Activated B cell treated with CpG ODN at 0.5 μM for 24 hours (primary cell): ENCODE measurements around the gene PTGR2. TPM values are rescaled to one million over a fixed set of nuclear protein-coding genes. Genes with fewer than 3 reads are reported as not detected.
"Not testable (repeated sequence)": the region's sequence is repeated elsewhere in the genome, so short reads cannot be mapped to it uniquely, and the experiment has no call there.

Experiments used
- ATAC-seq: fragments of 200-7000 bp; cut with Tn5 transposase; one replicate; pipeline ENCODE4 v1.10.0; 2021; ENCODE audit warnings: low read depth, mild to moderate bottlenecking, moderate library complexity
- CTCF ChIA-PET: fragments of 350-600 bp; sonication (Branson Sonifier 250); formaldehyde crosslinking; loops from one replicate; lab custom pipeline; 2021; ENCODE audit warnings: antibody characterized with exemption; lab: Charles Lee
- POLR2A ChIA-PET: fragments of 350-600 bp; sonication (Branson Sonifier 250); formaldehyde crosslinking; loops from one replicate; lab custom pipeline; 2021; ENCODE audit warnings: antibody characterized with exemption; lab: Charles Lee
- DNase-seq: peaks from one replicate; pipeline ENCODE4 v3.0.0; 2022
- H3K27ac Mint-ChIP-seq: one replicate; pipeline ENCODE4 v1.8.0; 2020; ENCODE audit warnings: mixed read lengths
- H3K27me3 Mint-ChIP-seq: one replicate; pipeline ENCODE4 v1.8.0; 2021; ENCODE audit warnings: mixed read lengths
- H3K36me3 Mint-ChIP-seq: one replicate; pipeline ENCODE4 v1.8.0; 2021; ENCODE audit warnings: low read depth, mixed read lengths
- H3K4me1 Mint-ChIP-seq: one replicate; pipeline ENCODE4 v1.8.0; 2021; ENCODE audit warnings: mixed read lengths
- H3K4me3 Mint-ChIP-seq: one replicate; pipeline ENCODE4 v1.8.0; 2020; ENCODE audit warnings: mild to moderate bottlenecking, mixed read lengths
- H3K9me3 Mint-ChIP-seq: one replicate; pipeline ENCODE4 v1.8.0; 2020; ENCODE audit warnings: mixed read lengths
- intact Hi-C: fragments of 100-400 bp; cut with micrococcal nuclease; formaldehyde crosslinking; loops from one replicate; pipeline ENCODE4 v1.15.1; 2024
- total RNA-seq: library from RNA; stranded (reverse); gene quantifications from 2 replicates; pipeline ENCODE4 v1.2.3, GENCODE V29; 2022
- TF ChIP-seq, protein P1 (sequence below): fragments of 200-600 bp; IDR thresholded peaks from one replicate; pipeline ENCODE4 v1.8.0; 2022; ENCODE audit warnings: antibody characterized with exemption, mild to moderate bottlenecking

PTGR2 gene
- total RNA-seq, 1 donor from 2014 or later, result 4.8 TPM

DNA sequence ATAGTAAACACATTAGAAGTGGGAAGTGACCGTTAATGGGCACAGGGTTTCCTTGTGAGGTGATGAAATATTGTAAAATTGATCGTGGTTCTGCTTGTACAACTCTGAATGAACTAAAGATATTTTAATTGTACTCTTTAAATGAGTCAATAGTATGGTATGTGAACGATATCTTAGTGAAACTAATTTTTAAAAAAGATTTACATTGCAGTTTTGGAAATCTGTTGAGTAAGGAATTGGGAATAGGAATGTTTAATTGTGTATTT is 36.8 kb downstream of the PTGR2 start:
- DNase-seq (no peak), ATAC-seq (no peak)
- peak overlapping the region; percentile 96 for H3K4me3 Mint-ChIP-seq
- no peaks in the 10 kb centered on the region for H3K9me3 Mint-ChIP-seq
- intact Hi-C loops, result loop anchor here (5.0 kb wide), 1 partner anchor 161 kb away; no protein-coding TSS in a partner anchor
- H3K27ac Mint-ChIP-seq, result no peak overlapping the region
- no peaks in the 10 kb centered on the region for H3K27me3 Mint-ChIP-seq
- ChIA-PET POLR2A (no interaction called here), CTCF (interaction anchor here (3.8 kb wide), 1 partner anchor 159 kb away, joined by 13 read pairs; no protein-coding TSS in a partner anchor)
- peaks cover 42% of the 10 kb centered on the region for H3K4me1 Mint-ChIP-seq
- TF ChIP-seq, protein P1, sequence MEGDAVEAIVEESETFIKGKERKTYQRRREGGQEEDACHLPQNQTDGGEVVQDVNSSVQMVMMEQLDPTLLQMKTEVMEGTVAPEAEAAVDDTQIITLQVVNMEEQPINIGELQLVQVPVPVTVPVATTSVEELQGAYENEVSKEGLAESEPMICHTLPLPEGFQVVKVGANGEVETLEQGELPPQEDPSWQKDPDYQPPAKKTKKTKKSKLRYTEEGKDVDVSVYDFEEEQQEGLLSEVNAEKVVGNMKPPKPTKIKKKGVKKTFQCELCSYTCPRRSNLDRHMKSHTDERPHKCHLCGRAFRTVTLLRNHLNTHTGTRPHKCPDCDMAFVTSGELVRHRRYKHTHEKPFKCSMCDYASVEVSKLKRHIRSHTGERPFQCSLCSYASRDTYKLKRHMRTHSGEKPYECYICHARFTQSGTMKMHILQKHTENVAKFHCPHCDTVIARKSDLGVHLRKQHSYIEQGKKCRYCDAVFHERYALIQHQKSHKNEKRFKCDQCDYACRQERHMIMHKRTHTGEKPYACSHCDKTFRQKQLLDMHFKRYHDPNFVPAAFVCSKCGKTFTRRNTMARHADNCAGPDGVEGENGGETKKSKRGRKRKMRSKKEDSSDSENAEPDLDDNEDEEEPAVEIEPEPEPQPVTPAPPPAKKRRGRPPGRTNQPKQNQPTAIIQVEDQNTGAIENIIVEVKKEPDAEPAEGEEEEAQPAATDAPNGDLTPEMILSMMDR, result no peak
- H3K36me3 Mint-ChIP-seq, result peaks cover 18% of the 10 kb centered on the region

DNA sequence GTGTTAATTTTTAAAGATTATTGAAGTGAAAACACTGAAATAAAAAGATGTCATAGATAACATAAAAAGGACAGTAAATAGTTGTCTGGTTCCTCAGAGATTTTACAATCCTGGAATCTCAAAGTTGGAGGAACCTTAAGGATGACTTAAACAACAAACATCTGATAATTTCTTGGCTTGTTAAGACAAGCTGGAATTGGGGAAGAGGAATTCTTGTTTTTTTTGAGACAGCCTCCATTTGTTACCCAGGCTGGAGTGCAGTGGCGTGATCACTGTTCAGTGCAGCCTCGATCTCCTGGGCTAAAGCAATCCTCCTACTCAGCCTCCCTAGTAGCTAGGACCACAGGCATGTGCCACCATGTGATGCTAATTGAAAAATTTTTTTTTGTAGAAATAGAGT is 37.3 kb downstream of the PTGR2 start:
- H3K27ac Mint-ChIP-seq, result no peak overlapping the region
- no peak for ATAC-seq
- TF ChIP-seq, protein P1, result no peak
- DNase-seq, result no peak
- H3K9me3 Mint-ChIP-seq, result no peaks in the 10 kb centered on the region
- H3K36me3 Mint-ChIP-seq, result peaks cover 23% of the 10 kb centered on the region
- H3K27me3 Mint-ChIP-seq, result no peaks in the 10 kb centered on the region
- H3K4me1 Mint-ChIP-seq, result peaks cover 42% of the 10 kb centered on the region
- ChIA-PET CTCF (interaction anchor here (3.8 kb wide), 1 partner anchor 160 kb away, joined by 13 read pairs; no protein-coding TSS in a partner anchor), POLR2A (no interaction called here)
- H3K4me3 Mint-ChIP-seq, result no peak overlapping the region
- intact Hi-C loops, result loop anchor here (5.0 kb wide), 1 partner anchor 162 kb away; no protein-coding TSS in a partner anchor

DNA sequence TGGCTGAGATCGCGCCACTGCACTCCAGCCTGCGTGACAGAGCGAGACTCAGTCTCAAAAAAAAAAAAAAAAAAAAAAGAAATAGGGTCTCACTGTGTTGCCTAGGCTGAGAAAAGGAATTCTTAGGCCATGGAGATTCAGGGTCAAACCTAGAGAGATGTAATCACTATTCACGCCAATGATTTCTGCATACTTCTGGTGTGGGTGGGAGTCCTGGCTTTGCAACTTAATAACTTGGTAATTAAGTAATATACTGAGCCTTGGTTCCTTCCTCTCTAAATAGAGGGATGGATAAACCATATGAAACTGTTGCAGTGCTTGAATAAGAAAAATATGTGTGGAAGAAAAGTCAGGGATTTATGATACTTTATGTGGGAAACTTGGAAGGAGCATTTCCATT is 37.7 kb downstream of the PTGR2 start:
- ATAC-seq (no peak), DNase-seq (no peak)
- Mint-ChIP-seq H3K36me3 (peaks cover 27% of the 10 kb centered on the region), H3K9me3 (no peaks in the 10 kb centered on the region), H3K4me3 (no peak overlapping the region), H3K27me3 (no peaks in the 10 kb centered on the region), H3K4me1 (peaks cover 42% of the 10 kb centered on the region), H3K27ac (no peak overlapping the region)
- POLR2A ChIA-PET, result interaction anchor here (0.7 kb wide), 1 partner anchor 426 kb away, joined by 4 read pairs; no protein-coding TSS in a partner anchor
- intact Hi-C loops, result loop anchor here (5.0 kb wide), 1 partner anchor 162 kb away; no protein-coding TSS in a partner anchor
- CTCF ChIA-PET, result interaction anchor here (3.8 kb wide), 1 partner anchor 160 kb away, joined by 13 read pairs; no protein-coding TSS in a partner anchor
- TF ChIP-seq, protein P1, result no peak

DNA sequence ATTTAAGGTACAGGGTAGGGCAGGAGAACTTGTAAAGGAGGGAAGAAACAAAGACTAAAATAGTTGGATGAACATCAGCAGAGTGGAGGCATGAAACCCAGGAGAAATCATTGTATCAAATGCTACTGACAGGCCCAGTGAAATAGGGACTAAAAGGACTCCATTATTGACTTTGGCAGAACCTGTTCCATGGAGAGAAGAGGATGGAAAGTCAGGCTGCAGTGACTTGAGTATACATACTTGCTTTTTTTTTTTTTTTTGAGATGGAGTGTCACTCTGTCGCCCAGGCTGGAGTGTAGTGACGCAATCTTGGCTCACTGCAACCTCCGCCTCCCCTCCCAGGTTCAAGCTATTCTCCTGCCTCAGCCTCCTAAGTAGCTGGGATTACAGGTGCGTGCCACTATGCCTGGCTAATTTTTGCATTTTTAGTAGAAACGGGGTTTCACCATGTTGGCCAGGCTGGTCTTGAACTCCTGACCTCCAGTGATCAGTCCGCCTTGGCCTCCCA is 42.6 kb downstream of the PTGR2 start:
- POLR2A ChIA-PET, CTCF ChIA-PET, H3K27ac Mint-ChIP-seq, H3K4me1 Mint-ChIP-seq, H3K9me3 Mint-ChIP-seq, intact Hi-C loops, DNase-seq, H3K4me3 Mint-ChIP-seq, H3K27me3 Mint-ChIP-seq, ATAC-seq: not testable (repeated sequence)
- peaks cover 59% of the 10 kb centered on the region for H3K36me3 Mint-ChIP-seq

DNA sequence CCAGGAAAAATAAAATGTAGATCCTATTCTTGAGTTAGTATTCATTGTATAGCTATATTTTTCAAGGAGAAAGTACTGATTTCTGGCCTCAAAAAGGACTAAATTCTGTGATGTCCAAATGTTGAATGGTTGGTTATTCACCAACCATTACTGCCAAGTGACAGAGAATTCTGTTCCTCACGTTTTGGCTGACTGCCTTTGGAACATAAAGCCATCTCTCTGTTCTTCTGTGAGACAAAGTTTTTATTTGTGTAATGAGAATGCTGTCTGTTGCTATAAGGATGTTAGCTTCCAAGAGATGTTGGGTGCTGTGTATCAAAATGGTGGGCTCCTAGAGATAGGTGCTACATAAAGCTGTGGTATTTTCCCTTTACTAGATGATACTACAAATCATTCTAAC is 44.3 kb downstream of the PTGR2 start:
- Mint-ChIP-seq H3K27me3 (no peaks in the 10 kb centered on the region), H3K27ac (no peak overlapping the region), H3K4me3 (no peak overlapping the region), H3K9me3 (no peaks in the 10 kb centered on the region), H3K4me1 (no peaks in the 10 kb centered on the region), H3K36me3 (peaks cover 72% of the 10 kb centered on the region)
- intact Hi-C loops, result no loop called here
- TF ChIP-seq, protein P1, result no peak
- DNase-seq (no peak), ATAC-seq (no peak)
- ChIA-PET POLR2A (no interaction called here), CTCF (no interaction called here)

DNA sequence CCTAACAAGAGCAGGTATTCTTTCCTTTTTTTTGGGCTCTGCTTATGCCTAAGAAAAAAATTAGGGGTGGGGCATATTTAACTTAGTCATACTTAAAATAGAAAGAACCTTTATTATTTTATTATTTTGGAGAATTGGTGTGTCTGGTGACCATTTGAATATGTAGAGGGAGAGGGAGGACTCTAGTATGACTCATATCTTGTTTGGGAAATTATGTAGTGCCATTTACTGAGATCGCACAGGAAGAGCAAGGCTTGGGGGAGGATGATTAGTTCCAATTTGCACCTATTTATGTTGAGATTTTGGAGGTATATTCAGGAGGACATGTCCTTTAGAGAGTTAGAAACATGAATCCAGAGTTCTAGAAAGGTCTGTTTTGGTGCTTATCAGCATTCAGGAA is 44.9 kb downstream of the PTGR2 start:
- TF ChIP-seq, protein P1, result no peak
- ATAC-seq (no peak), DNase-seq (no peak)
- H3K27ac Mint-ChIP-seq, result no peak overlapping the region
- CTCF ChIA-PET, result interaction anchor here (1.1 kb wide), 1 partner anchor 36 kb away, joined by 3 read pairs; no protein-coding TSS in a partner anchor
- no peak overlapping the region for H3K4me3 Mint-ChIP-seq
- no peaks in the 10 kb centered on the region for H3K27me3 Mint-ChIP-seq
- no peaks in the 10 kb centered on the region for H3K9me3 Mint-ChIP-seq
- POLR2A ChIA-PET, result no interaction called here
- H3K36me3 Mint-ChIP-seq, result peaks cover 74% of the 10 kb centered on the region
- no peaks in the 10 kb centered on the region for H3K4me1 Mint-ChIP-seq
- intact Hi-C loops, result no loop called here
